H7 (cell line): ENCODE results near the gene RAB44. TPM values are rescaled to one million over a fixed set of nuclear protein-coding genes. Genes with fewer than 3 reads are reported as not detected.

Source experiments
- DNase-seq: peaks from one replicate; pipeline ENCODE4 v3.0.0; 2012
- H3K27me3 ChIP-seq: 2 replicates; pipeline ENCODE4 v1.6.0; 2011; ENCODE audit warnings: mild to moderate bottlenecking, low read length; ENCODE audit not compliant: control insufficient read depth, insufficient read depth
- H3K36me3 ChIP-seq: replicated peaks from 2 replicates; pipeline ENCODE4 v1.5.1; 2011; ENCODE audit warnings: low read length; ENCODE audit not compliant: control insufficient read depth, insufficient read depth
- H3K4me3 ChIP-seq: 2 replicates; pipeline ENCODE4 v1.5.1; 2011; ENCODE audit warnings: low read depth, mild to moderate bottlenecking, control low read depth, low read length, moderate library complexity; ENCODE audit not compliant: insufficient read depth
- total RNA-seq: library from RNA; depleted of rRNA; stranded (reverse); fragments of >200 nt; shearing (Covaris generic); gene quantifications from 2 replicates; pipeline ENCODE4 v1.2.3, GENCODE V29; 2014

The RAB44 gene
- total RNA-seq, 1 experiment from 2014 or later, result not detected

DNA sequence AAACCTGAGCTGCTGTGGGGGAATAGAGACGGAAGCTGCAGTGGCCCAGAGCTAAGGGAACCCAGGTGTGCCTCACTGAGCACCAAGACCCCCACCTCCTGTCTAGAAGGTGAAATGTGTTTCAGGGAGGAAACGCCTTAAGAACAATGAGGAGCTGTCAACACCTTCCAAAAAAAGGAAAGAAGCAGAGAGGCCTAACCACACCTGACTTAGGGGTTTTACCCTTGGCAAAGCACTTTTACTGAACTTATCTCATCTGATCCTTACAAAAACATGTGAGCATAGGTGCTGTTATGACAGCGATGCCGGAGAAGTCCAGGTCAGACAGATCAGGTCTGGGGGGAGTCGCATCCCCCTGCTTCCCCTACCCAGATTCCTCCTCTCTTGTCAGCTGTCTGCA lies 35.2 kb upstream of the RAB44 start:
- Histone ChIP-seq H3K4me3 (no peak overlapping the region), H3K27me3 (no peaks in the 10 kb centered on the region), H3K36me3 (no peaks in the 10 kb centered on the region)
- DNase-seq, result no peak

DNA sequence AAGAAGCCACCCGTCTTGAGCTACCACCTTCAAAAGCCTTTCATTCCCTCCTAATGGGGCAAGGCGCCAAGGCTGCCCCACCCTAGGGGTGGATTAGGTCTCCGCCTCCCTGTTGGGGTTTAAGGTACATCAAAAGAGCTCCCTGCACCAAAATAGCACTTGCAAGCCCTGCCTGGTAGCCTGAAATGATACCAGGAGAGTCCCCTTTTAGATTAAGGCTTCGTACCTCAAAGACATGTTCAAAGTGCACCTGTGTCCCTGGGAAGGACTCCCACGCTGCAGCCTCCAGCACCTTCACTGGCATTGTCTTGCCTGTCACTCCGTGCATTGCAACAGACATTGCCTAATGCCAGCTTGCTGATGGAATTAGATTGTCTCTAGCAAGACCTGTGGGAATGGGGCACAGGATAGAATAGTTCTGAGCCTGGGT lies 34.8 kb upstream of the RAB44 start:
- no peak for DNase-seq
- H3K36me3 ChIP-seq, result no peaks in the 10 kb centered on the region
- no peaks in the 10 kb centered on the region for H3K27me3 ChIP-seq
- H3K4me3 ChIP-seq, result no peak overlapping the region

GRCh38 chr6:36663504-36664446 lies 33.9 kb upstream of the RAB44 start:
- no peaks in the 10 kb centered on the region for H3K36me3 ChIP-seq
- no peak for DNase-seq
- H3K4me3 ChIP-seq, result no peak overlapping the region
- no peaks in the 10 kb centered on the region for H3K27me3 ChIP-seq

DNA sequence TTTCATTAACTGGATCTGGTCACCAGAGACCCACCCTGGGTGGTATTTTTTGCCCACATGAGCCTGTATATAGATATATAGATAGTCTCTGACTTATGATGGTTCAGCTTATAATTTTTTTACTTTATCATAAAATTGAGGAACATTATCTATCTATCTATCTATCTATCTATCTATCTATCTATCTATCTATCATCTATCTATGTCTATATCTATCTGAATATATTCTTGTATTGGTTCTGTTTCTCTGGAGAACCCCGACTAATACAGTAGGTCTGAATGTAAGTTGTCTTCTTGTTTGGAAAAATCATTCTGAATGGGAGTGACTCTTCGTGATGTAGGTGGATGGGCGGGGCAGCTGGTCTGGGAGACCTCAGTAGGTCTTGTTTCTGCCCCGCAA lies 32.4 kb upstream of the RAB44 start:
- no peaks in the 10 kb centered on the region for H3K36me3 ChIP-seq
- no peaks in the 10 kb centered on the region for H3K27me3 ChIP-seq
- DNase-seq, result no peak
- H3K4me3 ChIP-seq, result no peak overlapping the region

DNA sequence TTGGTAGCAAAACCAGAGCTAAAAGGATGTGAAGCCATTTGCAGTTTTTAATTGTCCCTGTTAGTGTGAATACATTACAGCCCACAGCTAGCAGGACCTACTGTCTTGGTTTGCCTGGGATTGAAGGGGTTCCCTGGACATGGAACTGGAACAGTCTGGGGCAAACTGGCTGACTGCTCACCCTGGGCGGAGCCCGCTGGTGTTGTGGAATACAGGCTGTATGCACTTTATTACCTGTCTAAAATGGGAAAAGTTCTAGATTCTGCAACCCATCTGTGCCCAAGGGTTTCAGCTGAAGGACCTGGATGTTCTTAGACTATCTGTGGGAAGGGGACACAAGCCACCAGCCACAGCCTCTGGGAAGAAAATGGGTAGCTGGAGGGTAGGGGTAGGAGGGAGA lies 31.3 kb upstream of the RAB44 start:
- no peak for DNase-seq
- H3K36me3 ChIP-seq, result no peaks in the 10 kb centered on the region
- no peak overlapping the region for H3K4me3 ChIP-seq
- no peaks in the 10 kb centered on the region for H3K27me3 ChIP-seq

GRCh38 chr6:36666826-36667591 lies 30.6 kb upstream of the RAB44 start:
- H3K27me3 ChIP-seq, result no peaks in the 10 kb centered on the region
- H3K4me3 ChIP-seq, result no peak overlapping the region
- H3K36me3 ChIP-seq, result no peaks in the 10 kb centered on the region
- peak; percentile 77 for DNase-seq

GRCh38 chr6:36668591-36668990 lies 29.0 kb upstream of the RAB44 start:
- Histone ChIP-seq H3K4me3 (no peak overlapping the region), H3K36me3 (no peaks in the 10 kb centered on the region), H3K27me3 (no peaks in the 10 kb centered on the region)
- no peak for DNase-seq

DNA sequence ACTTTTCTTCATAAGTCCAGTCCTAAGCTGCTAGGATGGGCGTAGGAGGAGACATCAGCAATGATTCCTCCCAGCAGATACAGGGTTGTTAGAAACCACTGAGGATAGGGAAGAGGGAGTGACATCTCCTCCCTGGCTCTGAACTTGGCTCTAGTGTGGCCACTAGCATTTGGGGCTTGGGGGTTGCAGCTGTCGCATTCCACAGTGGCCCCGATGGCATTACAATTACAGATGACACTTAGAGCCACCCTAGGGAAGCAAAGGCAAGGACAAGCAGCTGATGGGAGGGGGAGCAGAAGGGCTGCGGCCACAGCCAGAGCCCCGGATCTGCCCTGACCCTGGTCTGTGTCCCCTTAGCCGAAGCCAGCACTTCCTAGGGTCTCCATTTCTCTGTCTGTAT lies 28.6 kb upstream of the RAB44 start:
- no peaks in the 10 kb centered on the region for H3K27me3 ChIP-seq
- no peak overlapping the region for H3K4me3 ChIP-seq
- no peaks in the 10 kb centered on the region for H3K36me3 ChIP-seq
- no peak for DNase-seq

DNA sequence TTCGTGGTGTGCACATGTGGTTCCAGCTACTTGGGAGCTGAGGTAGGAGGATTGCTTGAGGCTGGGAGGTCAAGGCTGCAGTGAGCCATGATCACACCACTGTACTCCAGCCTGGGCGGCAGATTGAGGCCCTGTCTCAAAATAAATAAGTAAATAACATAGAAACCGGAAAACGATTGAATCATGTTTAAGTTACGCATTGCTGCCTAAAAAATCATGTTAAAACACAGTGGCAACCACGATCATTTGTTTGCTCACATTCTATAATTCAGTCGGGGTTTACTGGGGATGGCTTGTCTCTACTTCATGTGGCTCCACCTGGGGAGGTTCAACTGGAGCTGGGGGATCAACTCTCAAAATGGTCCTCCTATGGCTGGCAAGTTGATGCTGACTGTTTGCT lies 27.4 kb upstream of the RAB44 start:
- DNase-seq, result no peak
- no peaks in the 10 kb centered on the region for H3K27me3 ChIP-seq
- no peaks in the 10 kb centered on the region for H3K36me3 ChIP-seq
- no peak overlapping the region for H3K4me3 ChIP-seq

DNA sequence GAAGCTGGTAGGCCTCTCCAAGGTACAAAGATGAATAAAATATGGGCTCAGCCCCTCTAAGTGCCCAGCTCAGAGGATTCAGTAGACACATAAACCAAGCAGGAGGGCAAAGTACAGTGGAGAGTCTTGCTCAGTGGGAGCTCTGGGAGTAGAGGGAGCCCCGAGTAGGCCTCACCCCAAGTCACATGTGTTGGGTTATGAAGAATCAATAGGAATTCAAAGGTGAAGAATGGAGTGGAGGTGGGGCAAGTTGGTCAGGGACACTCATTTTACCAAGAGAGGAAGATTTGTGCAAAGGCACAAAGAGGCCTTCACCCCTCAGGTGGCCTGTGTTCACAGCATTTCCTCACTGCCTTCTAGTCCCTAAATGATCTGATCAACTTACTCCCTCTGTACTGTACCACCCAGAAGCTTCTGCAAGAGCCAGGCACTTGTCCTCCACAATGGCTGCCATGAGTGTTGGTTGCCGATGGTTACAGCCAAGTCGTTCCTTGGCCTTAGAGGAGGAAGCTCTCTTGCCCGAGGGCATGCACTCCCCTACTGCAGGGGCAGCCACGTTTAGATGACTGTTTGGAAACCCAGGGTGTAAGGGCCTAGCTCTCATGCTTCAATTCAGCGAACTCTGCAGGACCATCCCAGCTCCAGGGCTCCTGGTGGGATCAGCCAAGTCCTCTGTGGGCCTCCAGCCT lies 25.8 kb upstream of the RAB44 start:
- DNase-seq, result no peak
- Histone ChIP-seq H3K4me3 (no peak overlapping the region), H3K27me3 (no peaks in the 10 kb centered on the region), H3K36me3 (no peaks in the 10 kb centered on the region)

GRCh38 chr6:36673882-36674281 lies 23.7 kb upstream of the RAB44 start:
- H3K4me3 ChIP-seq, result no peak overlapping the region
- no peaks in the 10 kb centered on the region for H3K36me3 ChIP-seq
- H3K27me3 ChIP-seq, result peaks cover 10% of the 10 kb centered on the region
- DNase-seq, result no peak

DNA sequence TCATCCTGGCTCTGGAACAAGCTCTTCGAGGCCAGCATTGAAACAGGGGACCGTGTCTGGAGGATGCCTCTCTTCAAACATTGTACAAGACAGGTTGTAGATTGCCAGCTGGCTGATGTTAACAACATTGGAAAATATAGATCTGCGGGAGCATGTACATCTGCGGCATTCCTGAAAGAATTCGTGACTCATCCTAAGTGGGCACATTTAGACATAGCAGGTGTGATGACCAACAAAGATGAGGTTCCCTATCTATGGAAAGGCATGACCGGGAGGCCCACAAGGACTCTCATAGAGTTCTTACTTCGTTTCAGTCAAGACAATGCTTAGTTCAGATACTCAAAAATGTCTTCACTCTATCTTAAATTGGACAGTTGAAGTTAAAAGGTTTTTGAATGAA lies 22.7 kb upstream of the RAB44 start:
- no peak overlapping the region for H3K4me3 ChIP-seq
- DNase-seq, result no peak
- peaks cover 20% of the 10 kb centered on the region for H3K27me3 ChIP-seq
- H3K36me3 ChIP-seq, result no peaks in the 10 kb centered on the region

- DNase-seq, result no peak
- H3K36me3 ChIP-seq, result no peaks in the 10 kb centered on the region; the same call in 1 of the 2 replicates
- H3K27me3 ChIP-seq, result peaks cover 30% of the 10 kb centered on the region
- no peak overlapping the region for H3K4me3 ChIP-seq
Observed at GRCh38 chr6:36676141-36677058, 21.2 kb upstream of the RAB44 start.
